ENCODE results near the gene VAV1. TPM values are rescaled to one million over a fixed set of nuclear protein-coding genes. Genes with fewer than 3 reads are reported as not detected.

Gene VAV1
- total and polyA plus RNA-seq, 2 of the 8 experiments (the other 6 are each of a cell fraction or from before 2014, with no cell fraction given) = 0.21 to 0.22 TPM

DNA sequence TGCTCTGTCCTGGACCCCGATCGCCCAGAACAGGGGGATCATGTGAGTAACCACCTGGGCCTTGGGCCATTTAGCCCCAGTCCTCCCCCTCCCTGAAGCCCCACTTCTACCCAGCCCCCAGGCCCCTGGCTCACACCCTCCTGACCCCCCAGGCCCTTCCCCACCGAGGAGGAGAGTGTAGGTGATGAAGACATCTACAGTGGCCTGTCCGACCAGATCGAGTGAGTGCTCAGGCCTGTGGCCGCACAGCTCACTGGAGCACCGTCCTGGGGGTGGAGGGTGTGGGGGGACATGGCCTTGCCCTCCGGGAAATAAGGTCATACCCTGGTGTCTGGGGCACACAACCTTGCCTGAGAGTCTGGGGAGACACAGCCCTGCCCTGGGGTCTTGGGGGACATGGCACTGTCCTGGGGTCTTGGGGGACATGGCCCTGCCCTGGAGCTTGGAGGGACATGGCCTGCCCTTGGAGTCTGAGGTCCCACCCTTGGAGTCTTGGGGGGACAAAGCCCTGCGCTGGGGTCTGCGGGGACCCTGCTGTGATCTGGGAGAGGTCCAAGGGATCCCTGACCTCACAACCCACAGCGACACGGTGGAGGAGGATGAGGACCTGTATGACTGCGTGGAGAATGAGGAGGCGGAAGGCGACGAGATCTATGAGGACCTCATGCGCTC lies 49.3 kb downstream of the VAV1 start:
- Histone ChIP-seq H3K9me3 (ENCODE audit: insufficient read depth in 2 of 2, low read depth in 1 of 2, low read length in 1 of 2) (peaks cover 45 to 74% of the 10 kb centered on the region in 2 experiments), H3K4me3 (ENCODE audit: extremely low read depth in 1 of 4, insufficient read depth in 2 of 4, low read depth in 3 of 4, low read length in 4 of 4) (no peak overlapping the region), H3K79me1 (ENCODE audit: low read depth, low read length) (no peaks in the 10 kb centered on the region), H2BK20ac (ENCODE audit: low read length) (no peak overlapping the region), H2BK120ac (replicated peaks; ENCODE audit: low read depth, low read length) (no peak overlapping the region), H3K4ac (replicated peaks; ENCODE audit: insufficient read length, low read depth, low read length) (no peak overlapping the region), H3K4me1 (replicated peaks in 1 of 4; ENCODE audit: control insufficient read depth in 3 of 4, insufficient read depth in 4 of 4, low read length in 3 of 4) (no peaks in the 10 kb centered on the region), H3K18ac (ENCODE audit: extremely low read depth, low read length) (no peak overlapping the region), H3K23me2 (ENCODE audit: low read depth, low read length) (no peaks in the 10 kb centered on the region), H3K36me3 (ENCODE audit: control insufficient read depth in 2 of 4, insufficient read depth in 4 of 4, low read length in 3 of 4) (no peaks in the 10 kb centered on the region), H4K5ac (ENCODE audit: insufficient read length, low read depth, low read length) (no peak overlapping the region), H2BK12ac (ENCODE audit: low read depth, low read length) (no peak overlapping the region), H4K8ac (ENCODE audit: extremely low read depth, insufficient read depth, low read length) (no peak overlapping the region; the same call in 1 of the 2 replicates), H4K91ac (replicated peaks; ENCODE audit: insufficient read length, low read length) (no peak overlapping the region), H3K9ac (replicated peaks in 1 of 4; ENCODE audit: extremely low read depth in 1 of 4, low read depth in 3 of 4, low read length in 3 of 4) (no peak overlapping the region), H3K27me3 (replicated peaks in 1 of 4; ENCODE audit: control insufficient read depth in 3 of 4, extremely low read depth in 1 of 4, insufficient read depth in 3 of 4, low read length in 3 of 4) (no peaks in the 10 kb centered on the region), H3K27ac (ENCODE audit: low read depth, low read length) (no peak overlapping the region), H3K79me2 (ENCODE audit: control insufficient read depth in 1 of 2, insufficient read depth in 2 of 2, low read length in 2 of 2) (no peaks in the 10 kb centered on the region), H2BK5ac (ENCODE audit: low read depth, low read length) (no peak overlapping the region), H3K23ac (ENCODE audit: insufficient read length) (no peak overlapping the region), H2BK15ac (ENCODE audit: low read length) (no peak overlapping the region), H3K56ac (replicated peaks; ENCODE audit: insufficient read length, low read depth, low read length) (no peak overlapping the region), H3K14ac (ENCODE audit: insufficient read length) (no peak overlapping the region), H2AK5ac (ENCODE audit: low read depth, low read length) (no peak overlapping the region), H4K20me1 (replicated peaks in 1 of 2; ENCODE audit: control insufficient read depth in 1 of 2, insufficient read depth in 2 of 2, low read length in 2 of 2) (no peaks in the 10 kb centered on the region), H2AFZ (ENCODE audit: low read length) (no peak overlapping the region), H3K4me2 (ENCODE audit: insufficient read depth in 1 of 2, low read depth in 2 of 2, low read length in 2 of 2) (no peak overlapping the region)
- ChIA-PET POLR2A (ENCODE audit: partially characterized antibody) (interaction anchor here (1.7 kb wide), 1 partner anchor 8 kb away, joined by 3 read pairs; no protein-coding TSS in a partner anchor), CTCF (ENCODE audit: partially characterized antibody) (no interaction called here)
- DNase-seq (ENCODE audit: low read depth in 1 of 2, low spot score in 2 of 2) (no peak), FAIRE-seq (no peak)
- WGBS, 2 experiments (ENCODE audit: extremely low coverage in 1 of 2, insufficient coverage in 1 of 2, insufficient read length in 1 of 2, insufficient replicate concordance in 2 of 2, low coverage in 1 of 2, low lambda C conversion rate in 2 of 2, missing lambda C conversion rate in 1 of 2) = 94% methylated on average over 11 of the region's 17 CpGs; no CpG with 5 or more reads in 1 of the 2 experiments
- TF ChIP-seq JUND (IDR thresholded peaks at IDR 0.05; ENCODE audit: low read length) (no peak), CTBP2 (IDR thresholded peaks at IDR 0.05; ENCODE audit: borderline replicate concordance, insufficient read depth, insufficient read length, low read length) (no peak), RNF2 (IDR thresholded peaks at IDR 0.05; ENCODE audit: borderline replicate concordance, low read depth, low read length, missing control alignments, poor library complexity, severe bottlenecking) (no peak), JUN (IDR thresholded peaks at IDR 0.05; ENCODE audit: low read depth, low read length) (no peak), CEBPB (IDR thresholded peaks at IDR 0.05; ENCODE audit: low read depth, low read length) (no peak), SIN3A (conservative IDR thresholded peaks at IDR 0.05 in 1 of 2, IDR thresholded peaks at IDR 0.05 in 1 of 2; ENCODE audit: low read depth in 1 of 2, low read length in 2 of 2) (no peak), TBP (IDR thresholded peaks at IDR 0.05; ENCODE audit: low read depth, low read length) (no peak), RXRA (IDR thresholded peaks at IDR 0.05; ENCODE audit: insufficient read depth, low read depth, low read length) (no peak), TAF7 (optimal IDR thresholded peaks at IDR 0.05; ENCODE audit: borderline replicate concordance, low read depth, low read length) (no peak), YY1 (IDR thresholded peaks at IDR 0.05; ENCODE audit: low read depth, low read length) (no peak), ZNF274 (IDR thresholded peaks at IDR 0.05; ENCODE audit: borderline replicate concordance, extremely low read depth, low read length) (no peak)
- TF ChIP-seq, protein P1, sequence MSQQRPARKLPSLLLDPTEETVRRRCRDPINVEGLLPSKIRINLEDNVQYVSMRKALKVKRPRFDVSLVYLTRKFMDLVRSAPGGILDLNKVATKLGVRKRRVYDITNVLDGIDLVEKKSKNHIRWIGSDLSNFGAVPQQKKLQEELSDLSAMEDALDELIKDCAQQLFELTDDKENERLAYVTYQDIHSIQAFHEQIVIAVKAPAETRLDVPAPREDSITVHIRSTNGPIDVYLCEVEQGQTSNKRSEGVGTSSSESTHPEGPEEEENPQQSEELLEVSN (IDR thresholded peaks at IDR 0.05) = no peak

All from H1 (cell line).